Panc1 (cell line): ENCODE measurements around the gene GRAMD1B.

Experiments used
- TF ChIP-seq, protein P1 (sequence below): fragments of 450-650 bp; IDR thresholded peaks from 2 replicates; pipeline ENCODE4 v1.5.1; 2017; ENCODE audit warnings: mild to moderate bottlenecking
- TF ChIP-seq, protein P2 (sequence below), 2 experiments: IDR thresholded peaks; 2 replicates each; pipeline ENCODE4 v1.6.1; 2011 to 2012; ENCODE audit warnings: low read depth in 2 of 2, control low read depth in 1 of 2, low read length in 1 of 2, mild to moderate bottlenecking in 1 of 2, moderate library complexity in 1 of 2; ENCODE audit not compliant: insufficient read depth in 1 of 2

DNA sequence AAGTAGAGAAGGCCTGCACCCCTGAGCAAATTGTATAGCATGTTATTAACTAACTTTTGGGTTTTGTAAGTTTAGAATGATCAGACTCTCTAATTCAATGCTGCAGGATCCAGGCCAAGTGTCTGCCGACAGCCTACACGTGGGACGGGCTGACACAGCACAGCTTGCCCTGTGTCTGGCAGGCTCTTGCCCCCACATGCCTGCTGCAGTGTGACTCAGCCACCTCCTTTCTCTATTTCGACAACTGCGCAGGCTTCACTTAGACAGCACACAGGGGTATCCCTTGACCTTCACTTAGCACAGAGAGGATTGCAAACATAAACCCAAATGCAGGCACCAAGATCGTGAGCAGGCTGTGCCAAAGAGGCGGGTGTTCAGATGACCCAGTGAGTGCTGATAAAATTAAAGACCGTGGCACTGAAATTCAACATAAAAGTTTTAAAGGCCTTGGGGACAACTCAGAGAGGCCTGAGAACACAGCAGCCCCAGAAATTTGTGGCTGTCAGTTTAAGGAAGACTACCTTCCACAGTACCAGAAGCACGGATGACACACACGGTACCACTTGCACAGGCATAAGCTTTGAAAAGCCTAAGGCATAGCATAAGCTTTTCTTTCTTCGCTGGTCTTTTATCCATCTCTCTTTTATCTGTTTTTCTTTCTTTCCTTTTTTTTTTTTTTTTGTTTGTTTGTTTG lies 186.6 kb downstream of the GRAMD1B start:
- TF ChIP-seq, protein P1, sequence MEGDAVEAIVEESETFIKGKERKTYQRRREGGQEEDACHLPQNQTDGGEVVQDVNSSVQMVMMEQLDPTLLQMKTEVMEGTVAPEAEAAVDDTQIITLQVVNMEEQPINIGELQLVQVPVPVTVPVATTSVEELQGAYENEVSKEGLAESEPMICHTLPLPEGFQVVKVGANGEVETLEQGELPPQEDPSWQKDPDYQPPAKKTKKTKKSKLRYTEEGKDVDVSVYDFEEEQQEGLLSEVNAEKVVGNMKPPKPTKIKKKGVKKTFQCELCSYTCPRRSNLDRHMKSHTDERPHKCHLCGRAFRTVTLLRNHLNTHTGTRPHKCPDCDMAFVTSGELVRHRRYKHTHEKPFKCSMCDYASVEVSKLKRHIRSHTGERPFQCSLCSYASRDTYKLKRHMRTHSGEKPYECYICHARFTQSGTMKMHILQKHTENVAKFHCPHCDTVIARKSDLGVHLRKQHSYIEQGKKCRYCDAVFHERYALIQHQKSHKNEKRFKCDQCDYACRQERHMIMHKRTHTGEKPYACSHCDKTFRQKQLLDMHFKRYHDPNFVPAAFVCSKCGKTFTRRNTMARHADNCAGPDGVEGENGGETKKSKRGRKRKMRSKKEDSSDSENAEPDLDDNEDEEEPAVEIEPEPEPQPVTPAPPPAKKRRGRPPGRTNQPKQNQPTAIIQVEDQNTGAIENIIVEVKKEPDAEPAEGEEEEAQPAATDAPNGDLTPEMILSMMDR = no peak
- TF ChIP-seq, protein P2, sequence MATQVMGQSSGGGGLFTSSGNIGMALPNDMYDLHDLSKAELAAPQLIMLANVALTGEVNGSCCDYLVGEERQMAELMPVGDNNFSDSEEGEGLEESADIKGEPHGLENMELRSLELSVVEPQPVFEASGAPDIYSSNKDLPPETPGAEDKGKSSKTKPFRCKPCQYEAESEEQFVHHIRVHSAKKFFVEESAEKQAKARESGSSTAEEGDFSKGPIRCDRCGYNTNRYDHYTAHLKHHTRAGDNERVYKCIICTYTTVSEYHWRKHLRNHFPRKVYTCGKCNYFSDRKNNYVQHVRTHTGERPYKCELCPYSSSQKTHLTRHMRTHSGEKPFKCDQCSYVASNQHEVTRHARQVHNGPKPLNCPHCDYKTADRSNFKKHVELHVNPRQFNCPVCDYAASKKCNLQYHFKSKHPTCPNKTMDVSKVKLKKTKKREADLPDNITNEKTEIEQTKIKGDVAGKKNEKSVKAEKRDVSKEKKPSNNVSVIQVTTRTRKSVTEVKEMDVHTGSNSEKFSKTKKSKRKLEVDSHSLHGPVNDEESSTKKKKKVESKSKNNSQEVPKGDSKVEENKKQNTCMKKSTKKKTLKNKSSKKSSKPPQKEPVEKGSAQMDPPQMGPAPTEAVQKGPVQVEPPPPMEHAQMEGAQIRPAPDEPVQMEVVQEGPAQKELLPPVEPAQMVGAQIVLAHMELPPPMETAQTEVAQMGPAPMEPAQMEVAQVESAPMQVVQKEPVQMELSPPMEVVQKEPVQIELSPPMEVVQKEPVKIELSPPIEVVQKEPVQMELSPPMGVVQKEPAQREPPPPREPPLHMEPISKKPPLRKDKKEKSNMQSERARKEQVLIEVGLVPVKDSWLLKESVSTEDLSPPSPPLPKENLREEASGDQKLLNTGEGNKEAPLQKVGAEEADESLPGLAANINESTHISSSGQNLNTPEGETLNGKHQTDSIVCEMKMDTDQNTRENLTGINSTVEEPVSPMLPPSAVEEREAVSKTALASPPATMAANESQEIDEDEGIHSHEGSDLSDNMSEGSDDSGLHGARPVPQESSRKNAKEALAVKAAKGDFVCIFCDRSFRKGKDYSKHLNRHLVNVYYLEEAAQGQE (IDR thresholded peaks at IDR 0.05; ENCODE audit: insufficient read depth in 1 of 2, low read depth in 2 of 2, low read length in 1 of 2) = no peak
